ENCODE results near the gene LRFN2.

Gene LRFN2

DNA sequence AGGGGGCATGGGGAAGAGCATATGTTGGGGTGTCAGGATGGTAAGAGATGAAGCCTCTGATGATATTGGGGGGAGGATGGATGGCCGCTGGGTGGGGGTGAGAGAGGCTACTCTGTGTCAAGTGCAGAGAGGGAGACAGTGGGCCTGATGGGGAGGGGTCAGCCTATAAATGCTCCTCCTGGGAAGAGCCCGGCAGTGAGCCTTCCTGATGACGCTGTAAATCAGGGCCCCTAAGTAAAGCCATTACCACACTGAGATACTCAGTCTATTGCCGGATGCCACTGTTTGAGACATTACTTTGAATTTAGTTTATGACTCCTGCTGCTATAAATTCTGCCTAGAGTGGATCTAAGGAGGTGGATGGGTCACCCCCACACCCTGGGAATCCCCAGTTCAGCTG, 28.1 kb downstream of the LRFN2 start:
- TF ChIP-seq, protein P1, sequence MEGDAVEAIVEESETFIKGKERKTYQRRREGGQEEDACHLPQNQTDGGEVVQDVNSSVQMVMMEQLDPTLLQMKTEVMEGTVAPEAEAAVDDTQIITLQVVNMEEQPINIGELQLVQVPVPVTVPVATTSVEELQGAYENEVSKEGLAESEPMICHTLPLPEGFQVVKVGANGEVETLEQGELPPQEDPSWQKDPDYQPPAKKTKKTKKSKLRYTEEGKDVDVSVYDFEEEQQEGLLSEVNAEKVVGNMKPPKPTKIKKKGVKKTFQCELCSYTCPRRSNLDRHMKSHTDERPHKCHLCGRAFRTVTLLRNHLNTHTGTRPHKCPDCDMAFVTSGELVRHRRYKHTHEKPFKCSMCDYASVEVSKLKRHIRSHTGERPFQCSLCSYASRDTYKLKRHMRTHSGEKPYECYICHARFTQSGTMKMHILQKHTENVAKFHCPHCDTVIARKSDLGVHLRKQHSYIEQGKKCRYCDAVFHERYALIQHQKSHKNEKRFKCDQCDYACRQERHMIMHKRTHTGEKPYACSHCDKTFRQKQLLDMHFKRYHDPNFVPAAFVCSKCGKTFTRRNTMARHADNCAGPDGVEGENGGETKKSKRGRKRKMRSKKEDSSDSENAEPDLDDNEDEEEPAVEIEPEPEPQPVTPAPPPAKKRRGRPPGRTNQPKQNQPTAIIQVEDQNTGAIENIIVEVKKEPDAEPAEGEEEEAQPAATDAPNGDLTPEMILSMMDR (IDR thresholded peaks at IDR 0.05; ENCODE audit: low read depth, low read length): no peak
- no peak overlapping the region for H3K4me3 ChIP-seq (ENCODE audit: low read depth, low read length)

DNA sequence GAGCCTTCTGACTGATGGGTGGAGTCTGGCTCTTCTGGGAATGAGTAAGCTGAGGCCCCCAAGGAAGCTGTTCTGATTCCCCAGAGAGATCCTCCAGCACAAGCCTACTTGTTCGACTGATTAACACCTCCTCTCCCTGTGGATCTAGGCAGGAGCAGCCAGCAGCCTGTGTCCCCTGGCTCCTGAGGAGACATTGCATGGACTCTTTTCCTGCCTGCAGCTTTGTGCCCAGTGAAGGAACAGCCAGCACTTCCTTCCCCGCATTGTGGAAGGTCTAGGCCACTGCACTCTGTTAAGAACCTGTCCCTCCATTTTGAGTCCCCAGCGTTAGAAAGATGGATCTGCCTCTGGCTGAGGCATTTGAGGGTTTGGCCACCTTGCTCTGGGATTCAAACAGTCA, 29.1 kb downstream of the LRFN2 start:
- TF ChIP-seq, protein P1 (IDR thresholded peaks at IDR 0.05; ENCODE audit: low read depth, low read length): no peak
- no peak overlapping the region for H3K4me3 ChIP-seq (ENCODE audit: low read depth, low read length)

DNA sequence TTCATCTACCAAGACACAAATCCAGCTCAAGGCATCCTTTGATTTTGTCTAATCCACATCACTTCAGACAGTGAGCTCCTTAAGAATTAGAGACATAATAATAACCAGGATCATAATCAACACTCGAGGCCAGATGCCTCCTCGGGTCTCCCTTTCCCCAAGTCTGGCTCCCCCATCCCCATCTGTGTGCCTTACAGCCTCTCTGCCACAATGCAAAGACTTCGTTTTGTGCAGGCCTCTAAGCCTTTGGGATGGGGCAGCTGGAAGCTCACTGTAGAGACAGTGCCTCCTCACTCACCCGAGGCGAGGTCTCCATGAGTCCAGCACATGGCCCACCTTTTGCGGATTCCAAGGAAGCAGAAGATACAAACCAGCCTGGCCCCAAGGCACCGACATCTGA, 30.3 kb downstream of the LRFN2 start:
- TF ChIP-seq, protein P1 (IDR thresholded peaks at IDR 0.05; ENCODE audit: low read depth, low read length): no peak

DNA sequence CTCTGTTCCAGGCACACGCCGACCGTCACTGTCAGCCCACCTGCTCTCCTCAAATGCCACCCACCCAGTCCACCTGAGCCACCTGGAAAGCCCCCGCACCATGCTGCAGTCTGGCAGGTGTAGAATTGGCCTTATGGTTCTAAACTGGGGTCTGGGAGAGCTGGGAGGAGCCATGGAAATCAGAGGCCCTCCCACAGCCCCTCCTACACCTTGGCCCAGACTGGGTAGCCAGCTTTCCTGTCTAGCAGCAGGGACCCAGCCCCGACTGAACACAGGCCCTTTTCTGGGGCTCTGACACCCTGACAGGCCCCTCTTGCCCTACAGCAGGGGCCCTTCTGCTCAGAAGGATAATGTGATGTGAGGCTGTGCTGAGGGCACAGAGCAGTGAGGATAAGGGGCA, 31.1 kb downstream of the LRFN2 start:
- no peak overlapping the region for H3K4me3 ChIP-seq (ENCODE audit: low read depth, low read length)
- TF ChIP-seq, protein P1 (IDR thresholded peaks at IDR 0.05; ENCODE audit: low read depth, low read length): no peak

More for the DNA sequence above, 30.3 kb downstream of the LRFN2 start:
- H3K4me3 ChIP-seq (ENCODE audit: low read depth, low read length): no peak overlapping the region

DNA sequence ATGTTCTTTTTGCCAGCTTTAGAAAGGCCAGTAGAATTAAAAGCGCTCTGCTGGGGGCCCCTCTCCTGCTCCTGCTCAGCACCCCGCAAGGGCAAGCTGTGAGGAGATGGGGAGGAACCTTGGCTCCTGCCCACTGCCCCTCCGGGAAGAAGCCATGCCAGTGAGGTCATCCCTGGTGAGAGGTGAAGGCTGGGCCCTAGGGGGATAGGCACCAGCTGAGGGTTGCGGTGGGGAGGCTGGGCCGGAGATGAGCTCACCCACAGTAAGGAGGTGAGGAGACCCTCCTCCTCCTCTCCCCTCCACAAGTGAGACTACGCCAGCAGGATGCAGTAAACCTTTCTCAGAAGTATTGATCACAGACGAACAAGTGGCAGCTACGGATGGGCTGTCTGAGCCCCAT, 32.1 kb downstream of the LRFN2 start:
- TF ChIP-seq, protein P1 (IDR thresholded peaks at IDR 0.05; ENCODE audit: low read depth, low read length): no peak
- no peak overlapping the region for H3K4me3 ChIP-seq (ENCODE audit: low read depth, low read length)

DNA sequence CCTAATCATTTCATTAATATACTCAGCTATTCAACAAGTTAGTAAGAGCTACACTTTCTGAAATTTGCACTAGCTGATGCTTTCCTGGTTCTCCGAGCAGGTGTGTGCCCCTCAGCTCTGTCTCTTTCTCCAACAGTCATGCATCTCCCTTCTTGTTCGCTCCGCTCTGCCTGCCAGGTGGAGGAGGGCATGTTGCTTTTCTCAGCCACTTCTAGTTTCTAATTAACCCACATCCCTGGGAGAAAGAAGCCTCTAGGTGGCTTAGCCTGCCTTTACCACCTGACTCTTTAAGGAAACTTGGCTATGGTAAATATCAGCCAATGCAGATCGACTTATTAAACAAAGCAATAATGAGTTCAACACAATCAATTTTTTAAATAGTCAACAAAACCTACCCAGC, 34.2 kb downstream of the LRFN2 start:
- TF ChIP-seq, protein P1 (IDR thresholded peaks at IDR 0.05; ENCODE audit: low read depth, low read length): no peak
- no peak overlapping the region for H3K4me3 ChIP-seq (ENCODE audit: low read depth, low read length)

DNA sequence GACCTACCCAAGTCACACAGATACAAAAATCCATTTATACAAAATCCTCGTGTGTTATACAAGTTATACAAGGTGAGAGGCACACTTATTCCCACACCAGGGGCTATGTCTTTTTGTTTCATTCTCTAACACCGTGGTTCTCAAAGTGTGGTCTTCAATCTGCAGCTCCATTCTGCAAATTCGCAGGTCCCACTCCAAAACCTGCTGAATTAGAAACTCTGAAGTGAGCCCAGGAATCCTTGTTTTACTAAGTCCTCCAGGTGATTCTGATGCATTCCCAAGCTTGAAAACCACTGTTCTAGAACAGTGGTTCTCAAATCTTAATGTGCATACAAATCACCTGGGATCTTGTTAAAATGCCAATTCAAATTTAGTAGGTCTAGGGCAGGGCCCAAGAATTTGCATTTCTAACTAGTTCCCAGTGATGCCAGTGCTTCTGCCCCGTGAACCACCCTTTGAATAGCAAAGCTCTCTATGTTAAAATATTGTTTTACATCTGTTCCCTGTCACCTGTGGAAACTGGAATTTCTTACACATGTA, 35.1 kb downstream of the LRFN2 start:
- TF ChIP-seq, protein P1 (IDR thresholded peaks at IDR 0.05; ENCODE audit: low read depth, low read length): no peak
- H3K4me3 ChIP-seq (ENCODE audit: low read depth, low read length): no peak overlapping the region

Measured in WI38 (cell line).